Transverse colon (tissue), 4 donors: ENCODE measurements around the gene MYO1B. TPM values are rescaled to one million over a fixed set of nuclear protein-coding genes. Genes with fewer than 3 reads are reported as not detected.

Experiments
- DNase-seq: peaks from one replicate; pipeline ENCODE4 v3.0.0-alpha.2; 2019
- H3K27ac ChIP-seq, 4 donors: fragments of 200-600 bp; sonication (generic); 2 replicates each; pipeline ENCODE4 v1.5.1; 2016 to 2018; ENCODE audit warnings: inconsistent platforms in 4 of 4
- H3K27me3 ChIP-seq: fragments of 200-600 bp; sonication (generic); 2 replicates; pipeline ENCODE4 v1.5.1; 2017; ENCODE audit warnings: inconsistent platforms
- H3K36me3 ChIP-seq, 4 donors: fragments of 200-600 bp; sonication (generic); 2 replicates each; pipeline ENCODE4 v1.5.1; 2017 to 2019; ENCODE audit warnings: inconsistent platforms in 4 of 4
- H3K4me1 ChIP-seq, 4 donors: fragments of 200-600 bp; sonication (generic); 2 replicates each; pipeline ENCODE4 v1.5.1; 2017 to 2020; ENCODE audit warnings: inconsistent platforms in 4 of 4
- H3K4me3 ChIP-seq, 4 donors: fragments of 200-600 bp; sonication (generic); 1 replicate in 1 of 4; 2 replicates in 3 of 4; pipeline versions ENCODE4 v1.5.1 to v1.6.1; 2017 to 2019; ENCODE audit warnings: inconsistent platforms in 4 of 4
- H3K9me3 ChIP-seq, 2 donors: fragments of 200-600 bp; sonication (generic); 2 replicates each; pipeline ENCODE4 v1.5.1; 2017 to 2019; ENCODE audit warnings: inconsistent platforms in 2 of 2
- EP300 ChIP-seq: sonication (generic); formaldehyde crosslinking; IDR thresholded peaks from one replicate; pipeline ENCODE4 v1.6.1; 2017; ENCODE audit warnings: antibody characterized with exemption, low read depth
- POLR2A ChIP-seq: fragments of 450-650 bp; IDR thresholded peaks from one replicate; pipeline ENCODE4 v1.6.1; 2016; ENCODE audit warnings: antibody characterized with exemption, mild to moderate bottlenecking, moderate library complexity
- POLR2AphosphoS5 ChIP-seq, 3 donors: sonication (generic); formaldehyde crosslinking; IDR thresholded peaks; one replicate each; pipeline ENCODE4 v1.6.1; 2016; ENCODE audit warnings: antibody characterized with exemption in 3 of 3
- WGBS, 2 donors: methylation state at CpG; one replicate each; pipeline ENCODE4 v1.1.5; 2018; ENCODE audit warnings: low coverage in 1 of 2; 5-methylcytosine and 5-hydroxymethylcytosine counted together
- in situ Hi-C, 4 donors: fragments of 200-750 bp; cut with MboI; loops; one replicate each; pipeline versions ENCODE4 v1.15.0 to v1.15.1; 2017; ENCODE audit warnings: low sequenced_read_pairs in 3 of 4, low pct_ligation_motif_present in 1 of 4, low pct_unique_long_range_greater_than_20kb in 1 of 4
- intact Hi-C: fragments of 100-400 bp; cut with DNase I; formaldehyde crosslinking; loops from one replicate; pipeline ENCODE4 v1.15.1; 2023; ENCODE audit warnings: low total_unique reads
- total RNA-seq, 4 donors: library from RNA; depleted of rRNA; stranded (reverse); fragments of >200 nt; gene quantifications; one replicate each; pipeline ENCODE4 v1.1.0, GENCODE V29; 2016
- TF ChIP-seq, protein P1 (sequence below), 5 experiments: fragments of 200-600 bp in 3 of 5; fragments of 450-650 bp in 2 of 5; sonication (generic) in 3 of 5; IDR thresholded peaks; 1 replicate in 2 of 5; 2 replicates in 3 of 5; pipeline ENCODE4 v1.5.1; 2016 to 2017; ENCODE audit warnings: antibody characterized with exemption in 5 of 5, inconsistent platforms in 3 of 5, mild to moderate bottlenecking in 2 of 5, moderate library complexity in 1 of 5

Gene MYO1B
- total RNA-seq, 4 donors from 2014 or later = 17.9 to 37.0 (median 35.0) TPM

DNA sequence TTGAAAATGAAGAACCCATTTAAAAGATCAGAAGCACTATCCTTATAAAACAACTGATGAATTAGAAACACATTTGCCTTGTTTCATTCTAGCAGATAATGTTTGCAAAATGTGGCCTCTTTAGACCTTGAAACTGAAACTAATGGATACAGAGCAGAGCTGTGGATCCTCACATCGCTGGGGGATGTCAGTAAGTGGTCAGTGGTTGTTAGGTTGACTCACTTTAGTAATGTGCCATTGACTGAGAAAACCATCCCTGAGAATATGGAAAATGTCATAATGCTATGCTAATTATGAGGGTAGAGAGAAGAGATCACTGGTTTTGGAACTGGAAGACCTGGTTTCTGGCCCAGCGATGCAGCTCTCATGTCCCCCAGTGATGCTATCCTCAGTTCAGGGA, 176.7 kb downstream of the MYO1B start:
- WGBS, 2 donors = 75 to 80% methylated on average over 2 of the region's 2 CpGs
- Histone ChIP-seq H3K9me3 (no peaks in the 10 kb centered on the region), H3K36me3 (no peaks in the 10 kb centered on the region), H3K27ac (no peak overlapping the region), H3K4me3 (no peak overlapping the region), H3K27me3 (no peaks in the 10 kb centered on the region), H3K4me1 (peaks cover 3 to 10% (median 7%) of the 10 kb centered on the region in 4 donors)
- in situ Hi-C loops (no loop called here), intact Hi-C loops (no loop called here)
- no peak for TF ChIP-seq POLR2A
- TF ChIP-seq, protein P1, sequence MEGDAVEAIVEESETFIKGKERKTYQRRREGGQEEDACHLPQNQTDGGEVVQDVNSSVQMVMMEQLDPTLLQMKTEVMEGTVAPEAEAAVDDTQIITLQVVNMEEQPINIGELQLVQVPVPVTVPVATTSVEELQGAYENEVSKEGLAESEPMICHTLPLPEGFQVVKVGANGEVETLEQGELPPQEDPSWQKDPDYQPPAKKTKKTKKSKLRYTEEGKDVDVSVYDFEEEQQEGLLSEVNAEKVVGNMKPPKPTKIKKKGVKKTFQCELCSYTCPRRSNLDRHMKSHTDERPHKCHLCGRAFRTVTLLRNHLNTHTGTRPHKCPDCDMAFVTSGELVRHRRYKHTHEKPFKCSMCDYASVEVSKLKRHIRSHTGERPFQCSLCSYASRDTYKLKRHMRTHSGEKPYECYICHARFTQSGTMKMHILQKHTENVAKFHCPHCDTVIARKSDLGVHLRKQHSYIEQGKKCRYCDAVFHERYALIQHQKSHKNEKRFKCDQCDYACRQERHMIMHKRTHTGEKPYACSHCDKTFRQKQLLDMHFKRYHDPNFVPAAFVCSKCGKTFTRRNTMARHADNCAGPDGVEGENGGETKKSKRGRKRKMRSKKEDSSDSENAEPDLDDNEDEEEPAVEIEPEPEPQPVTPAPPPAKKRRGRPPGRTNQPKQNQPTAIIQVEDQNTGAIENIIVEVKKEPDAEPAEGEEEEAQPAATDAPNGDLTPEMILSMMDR (IDR thresholded peaks at IDR 0.05) = no peak
- no peak for TF ChIP-seq EP300
- TF ChIP-seq POLR2AphosphoS5 (IDR thresholded peaks at IDR 0.05) = no peak
- no peak for DNase-seq

DNA sequence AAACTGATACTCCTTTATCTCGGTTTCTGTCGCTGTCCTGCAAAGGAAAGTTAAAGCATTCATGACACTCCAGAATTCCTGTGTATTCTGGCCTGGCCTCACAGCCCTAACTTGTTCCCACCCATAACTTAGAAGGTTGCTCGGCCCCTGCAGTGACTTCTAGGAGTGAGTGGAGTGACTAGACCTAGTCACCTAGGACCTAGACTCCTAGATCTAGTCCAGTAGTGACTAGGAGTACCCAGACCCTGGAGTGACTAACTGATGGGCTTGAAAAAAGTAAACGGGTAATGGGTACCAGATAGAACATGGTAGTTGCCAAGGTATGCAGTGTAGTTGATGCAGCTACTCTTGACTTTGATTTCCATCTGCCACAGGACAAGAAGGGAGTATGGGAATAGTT, 181.8 kb downstream of the MYO1B start:
- in situ Hi-C loops = no loop called here
- WGBS, 2 donors = 88 to 100% methylated on average over 1 to 4 of the region's 4 CpGs

DNA sequence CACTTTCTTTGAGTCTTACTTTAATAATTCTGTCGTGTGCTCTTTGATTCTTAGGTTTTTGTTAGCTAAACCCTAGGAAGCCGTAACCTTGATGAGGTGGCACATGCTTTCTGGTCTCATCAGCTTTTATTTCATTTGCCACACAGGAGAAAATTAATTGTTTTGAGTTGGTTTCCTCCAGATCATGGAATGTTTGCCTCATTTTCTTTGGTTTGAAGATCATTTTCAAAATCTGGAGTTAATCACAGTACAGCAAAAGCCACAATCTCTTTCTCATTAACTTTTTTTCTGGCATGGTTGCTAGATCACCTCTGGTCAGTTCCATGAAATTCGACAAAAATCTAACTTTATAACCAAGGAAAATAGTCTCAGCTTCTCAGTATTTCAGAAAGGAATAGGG, 182.9 kb downstream of the MYO1B start:
- no peak for DNase-seq
- in situ Hi-C loops (no loop called here), intact Hi-C loops (no loop called here)
- Histone ChIP-seq H3K4me3 (no peak overlapping the region), H3K9me3 (no peaks in the 10 kb centered on the region), H3K36me3 (no peaks in the 10 kb centered on the region), H3K27me3 (no peaks in the 10 kb centered on the region), H3K4me1 (no peaks in the 10 kb centered on the region), H3K27ac (no peak overlapping the region)
- TF ChIP-seq POLR2A (no peak), EP300 (no peak), POLR2AphosphoS5 (IDR thresholded peaks at IDR 0.05) (no peak)
- TF ChIP-seq, protein P1 (IDR thresholded peaks at IDR 0.05) = no peak
- 69 to 83% methylated on average over 3 of the region's 3 CpGs for WGBS, 2 donors

More for the DNA sequence above, 181.8 kb downstream of the MYO1B start:
- Histone ChIP-seq H3K4me3 (no peak overlapping the region), H3K4me1 (no peaks in the 10 kb centered on the region), H3K27ac (no peak overlapping the region), H3K27me3 (no peaks in the 10 kb centered on the region), H3K36me3 (no peaks in the 10 kb centered on the region), H3K9me3 (no peaks in the 10 kb centered on the region)
- TF ChIP-seq POLR2AphosphoS5 (IDR thresholded peaks at IDR 0.05) = no peak
- TF ChIP-seq, protein P1 (IDR thresholded peaks at IDR 0.05) = no peak
- TF ChIP-seq POLR2A = no peak
- TF ChIP-seq EP300 = no peak
- DNase-seq = no peak
- intact Hi-C loops = no loop called here

DNA sequence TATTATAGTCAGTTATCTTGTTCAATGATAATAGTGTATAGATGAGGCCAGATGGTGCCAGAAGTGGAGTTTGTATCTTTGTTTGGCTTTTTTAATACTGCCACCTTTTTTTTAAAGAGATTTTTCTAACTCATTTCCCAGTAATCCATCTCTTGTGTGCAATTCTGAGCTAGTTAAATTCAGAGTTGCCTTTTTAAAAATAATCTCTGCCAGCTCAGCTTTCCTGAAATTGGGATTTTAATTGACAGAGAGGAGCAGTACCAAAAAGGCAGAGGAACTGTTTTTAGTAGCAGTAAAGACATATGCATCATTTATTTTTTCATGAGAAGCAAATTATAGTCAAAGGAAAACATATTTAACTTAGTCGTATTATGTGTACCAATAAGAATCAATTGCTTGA, 185.3 kb downstream of the MYO1B start:
- no peak overlapping the region for H3K4me3 ChIP-seq
- in situ Hi-C loops (no loop called here), intact Hi-C loops (no loop called here)
- H3K27ac ChIP-seq = no peak overlapping the region
- no peak for TF ChIP-seq POLR2A
- no peak for TF ChIP-seq POLR2AphosphoS5 (IDR thresholded peaks at IDR 0.05)
- TF ChIP-seq, protein P1 (IDR thresholded peaks at IDR 0.05) = no peak
- TF ChIP-seq EP300 = no peak
- 85 to 100% methylated on average over 1 of the region's 1 CpG for WGBS, 2 donors
- no peak for DNase-seq
- no peaks in the 10 kb centered on the region for H3K36me3 ChIP-seq
- H3K4me1 ChIP-seq = no peaks in the 10 kb centered on the region
- H3K9me3 ChIP-seq = no peaks in the 10 kb centered on the region
- H3K27me3 ChIP-seq = no peaks in the 10 kb centered on the region
